ENCODE results near the gene RTTN.

The RTTN gene

GRCh38 chr18:70044632-70045031 lies 160.9 kb downstream of the RTTN start:
- no peaks in the 10 kb centered on the region for H3K9me3 ChIP-seq
- H3K36me3 ChIP-seq = no peaks in the 10 kb centered on the region
- H3K27me3 ChIP-seq = no peaks in the 10 kb centered on the region
- no peaks in the 10 kb centered on the region for H3K4me1 ChIP-seq (ENCODE audit: control insufficient read depth in 1 of 2, insufficient read depth in 1 of 2, low read depth in 1 of 2, low read length in 1 of 2)
- no peak for TF ChIP-seq CTCF (IDR thresholded peaks at IDR 0.05)
- H3K27ac ChIP-seq = no peak overlapping the region
- H3K4me3 ChIP-seq (ENCODE audit: low read depth in 1 of 2, low read length in 1 of 2) = no peak overlapping the region

- TF ChIP-seq CTCF (IDR thresholded peaks at IDR 0.05) = no peak
- Histone ChIP-seq H3K9me3 (no peaks in the 10 kb centered on the region), H3K27ac (no peak overlapping the region), H3K36me3 (no peaks in the 10 kb centered on the region), H3K4me3 (ENCODE audit: low read depth in 1 of 2, low read length in 1 of 2) (no peak overlapping the region), H3K27me3 (no peaks in the 10 kb centered on the region), H3K4me1 (ENCODE audit: control insufficient read depth in 1 of 2, insufficient read depth in 1 of 2, low read depth in 1 of 2, low read length in 1 of 2) (no peaks in the 10 kb centered on the region)
Measured at GRCh38 chr18:70041459-70042050, 163.9 kb downstream of the RTTN start.

- no peak for TF ChIP-seq CTCF (IDR thresholded peaks at IDR 0.05)
- no peak overlapping the region for H3K27ac ChIP-seq
- no peaks in the 10 kb centered on the region for H3K27me3 ChIP-seq
- no peaks in the 10 kb centered on the region for H3K9me3 ChIP-seq
- H3K36me3 ChIP-seq = no peaks in the 10 kb centered on the region
- H3K4me3 ChIP-seq (ENCODE audit: low read depth in 1 of 2, low read length in 1 of 2) = no peak overlapping the region
- no peaks in the 10 kb centered on the region for H3K4me1 ChIP-seq (ENCODE audit: control insufficient read depth in 1 of 2, insufficient read depth in 1 of 2, low read depth in 1 of 2, low read length in 1 of 2)
Measured at GRCh38 chr18:70039186-70039585, 166.3 kb downstream of the RTTN start.

- Histone ChIP-seq H3K27me3 (no peaks in the 10 kb centered on the region), H3K4me1 (ENCODE audit: control insufficient read depth in 1 of 2, insufficient read depth in 1 of 2, low read depth in 1 of 2, low read length in 1 of 2) (no peaks in the 10 kb centered on the region), H3K36me3 (no peaks in the 10 kb centered on the region), H3K4me3 (ENCODE audit: low read depth in 1 of 2, low read length in 1 of 2) (no peak overlapping the region), H3K27ac (no peak overlapping the region), H3K9me3 (no peaks in the 10 kb centered on the region)
- TF ChIP-seq CTCF (IDR thresholded peaks at IDR 0.05) = no peak
Measured at GRCh38 chr18:70037431-70038061, 167.9 kb downstream of the RTTN start.

GRCh38 chr18:70036771-70037347 lies 168.6 kb downstream of the RTTN start:
- no peak for TF ChIP-seq CTCF (IDR thresholded peaks at IDR 0.05)
- no peaks in the 10 kb centered on the region for H3K4me1 ChIP-seq (ENCODE audit: control insufficient read depth in 1 of 2, insufficient read depth in 1 of 2, low read depth in 1 of 2, low read length in 1 of 2)
- H3K9me3 ChIP-seq = no peaks in the 10 kb centered on the region
- H3K4me3 ChIP-seq (ENCODE audit: low read depth in 1 of 2, low read length in 1 of 2) = no peak overlapping the region
- H3K36me3 ChIP-seq = no peaks in the 10 kb centered on the region
- no peaks in the 10 kb centered on the region for H3K27me3 ChIP-seq
- H3K27ac ChIP-seq = no peak overlapping the region

All from neutrophil (primary cell).